ENCODE results near the gene SH3RF3.

SH3RF3 gene

DNA sequence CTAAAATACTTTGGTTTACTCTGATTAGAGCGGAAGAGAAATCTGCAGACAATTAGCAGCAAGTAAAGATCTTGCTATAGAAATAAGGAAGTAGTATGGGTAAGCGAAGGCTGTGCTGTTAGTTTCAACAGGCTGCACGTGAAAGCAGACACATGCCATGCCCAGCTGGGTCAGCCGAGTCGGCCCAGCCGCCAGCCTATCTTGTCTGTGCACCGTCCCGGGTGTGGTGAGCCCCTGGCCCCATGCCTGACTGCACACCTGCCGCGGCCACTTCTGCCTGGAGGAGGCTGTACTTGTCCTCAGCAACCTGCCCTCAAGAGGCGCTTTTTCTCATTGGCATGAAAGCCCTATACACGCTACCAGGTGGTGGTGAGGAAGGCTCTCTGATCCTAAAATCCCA, 299.3 kb downstream of the SH3RF3 start:
- DNase-seq: no peak

GRCh38 chr2:109428841-109429566, 300.0 kb downstream of the SH3RF3 start:
- DNase-seq: no peak

DNA sequence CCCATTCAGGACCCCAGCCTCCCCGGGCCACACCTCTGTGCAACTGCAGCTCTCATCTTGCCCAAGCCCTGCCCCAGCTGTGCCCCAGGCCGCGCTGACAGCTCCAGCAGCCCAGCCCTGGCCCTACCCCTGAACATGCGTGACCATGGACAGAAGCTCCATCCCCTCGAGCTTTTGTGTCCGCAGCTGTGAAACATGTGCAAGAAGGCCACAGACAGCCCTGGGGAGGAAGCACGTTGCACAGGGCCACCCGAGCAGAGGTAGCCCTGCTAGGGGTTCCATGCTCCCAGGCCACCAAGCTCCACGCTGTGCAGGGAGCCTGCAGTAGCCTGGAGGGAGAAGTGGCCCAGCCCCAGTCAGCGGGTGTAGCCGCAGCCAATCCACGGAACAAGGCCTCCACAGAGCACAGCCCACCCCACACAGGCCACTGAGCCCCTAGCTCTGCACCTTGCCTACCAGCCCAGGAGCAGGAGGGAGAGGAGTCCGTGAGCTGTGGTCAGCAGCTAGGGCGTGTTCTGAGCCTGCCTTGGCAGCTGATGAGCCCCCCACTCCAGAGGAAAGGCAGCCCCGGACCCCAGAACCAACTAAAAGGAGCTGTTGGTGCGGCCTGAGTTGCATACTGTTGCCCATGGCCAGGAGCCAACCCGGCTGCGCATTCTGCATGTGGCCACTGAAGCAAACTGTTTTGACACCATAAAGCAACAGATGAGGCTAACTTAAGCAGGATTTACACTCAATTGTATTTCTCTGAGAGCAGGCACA, 300.7 kb downstream of the SH3RF3 start:
- no peak for DNase-seq

- DNase-seq: no peak
These were observed 301.3 kb downstream of the SH3RF3 start for GRCh38 chr2:109430329-109430636.

GRCh38 chr2:109432421-109432820, 303.4 kb downstream of the SH3RF3 start:
- no peak for DNase-seq

DNA sequence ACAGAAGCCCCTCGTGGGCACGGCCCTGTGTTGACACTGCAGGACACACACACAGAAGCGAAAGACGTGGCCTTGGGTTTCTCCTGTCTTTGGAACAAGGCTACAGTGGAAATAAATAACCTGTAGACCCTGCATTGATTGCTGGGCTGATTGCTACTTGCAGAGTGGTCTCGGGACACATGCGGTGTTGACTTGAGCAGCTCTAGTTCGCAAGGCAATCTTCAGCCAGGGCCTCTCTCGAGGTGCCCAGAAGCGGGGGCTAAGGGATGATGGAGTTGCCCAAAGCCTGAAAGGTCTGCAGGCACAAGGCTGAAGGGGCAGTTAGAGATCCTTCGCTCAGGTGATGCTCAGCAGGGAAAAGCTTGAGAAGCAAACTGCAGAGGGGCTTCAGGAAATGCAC, 304.5 kb downstream of the SH3RF3 start:
- no peak for DNase-seq

- no peak for DNase-seq
These were observed 304.9 kb downstream of the SH3RF3 start for GRCh38 chr2:109433926-109434325.

GRCh38 chr2:109434351-109434750, 305.3 kb downstream of the SH3RF3 start:
- no peak for DNase-seq

- no peak for DNase-seq
These were observed 306.2 kb downstream of the SH3RF3 start for GRCh38 chr2:109435066-109435690.

DNA sequence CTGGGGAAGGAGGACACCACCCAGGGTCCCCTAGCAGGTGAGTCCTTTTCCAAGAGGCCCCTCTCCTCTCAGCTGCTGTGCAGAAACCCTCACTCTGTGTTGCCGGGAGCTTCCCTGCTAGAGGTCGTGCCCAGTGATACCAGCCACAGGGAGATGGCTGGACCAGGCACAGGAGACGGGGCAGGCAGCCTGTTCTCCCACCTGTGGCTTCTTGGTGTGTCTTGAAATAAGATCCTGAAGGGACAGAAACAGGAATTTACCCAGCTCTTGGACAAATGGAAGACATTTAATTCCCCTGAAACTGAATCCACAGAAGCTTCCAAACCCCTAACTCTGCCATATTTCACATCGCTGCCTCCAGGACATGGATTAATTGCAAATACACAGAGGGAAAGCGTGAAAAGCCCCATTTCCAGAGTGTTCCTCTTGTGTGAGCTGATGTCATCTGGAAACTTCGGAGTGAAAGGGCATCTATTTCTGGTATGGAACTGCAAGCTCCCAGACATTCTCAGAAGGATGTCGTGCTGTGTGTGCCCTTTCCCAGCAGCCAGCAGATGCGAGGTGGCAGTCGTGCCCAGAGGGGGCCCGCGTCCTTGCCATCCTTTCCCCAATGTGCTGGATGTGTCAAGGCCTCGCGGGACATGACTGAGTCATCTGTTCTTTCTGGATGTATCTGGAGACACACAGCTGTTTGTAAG, 307.0 kb downstream of the SH3RF3 start:
- no peak for DNase-seq

DNA sequence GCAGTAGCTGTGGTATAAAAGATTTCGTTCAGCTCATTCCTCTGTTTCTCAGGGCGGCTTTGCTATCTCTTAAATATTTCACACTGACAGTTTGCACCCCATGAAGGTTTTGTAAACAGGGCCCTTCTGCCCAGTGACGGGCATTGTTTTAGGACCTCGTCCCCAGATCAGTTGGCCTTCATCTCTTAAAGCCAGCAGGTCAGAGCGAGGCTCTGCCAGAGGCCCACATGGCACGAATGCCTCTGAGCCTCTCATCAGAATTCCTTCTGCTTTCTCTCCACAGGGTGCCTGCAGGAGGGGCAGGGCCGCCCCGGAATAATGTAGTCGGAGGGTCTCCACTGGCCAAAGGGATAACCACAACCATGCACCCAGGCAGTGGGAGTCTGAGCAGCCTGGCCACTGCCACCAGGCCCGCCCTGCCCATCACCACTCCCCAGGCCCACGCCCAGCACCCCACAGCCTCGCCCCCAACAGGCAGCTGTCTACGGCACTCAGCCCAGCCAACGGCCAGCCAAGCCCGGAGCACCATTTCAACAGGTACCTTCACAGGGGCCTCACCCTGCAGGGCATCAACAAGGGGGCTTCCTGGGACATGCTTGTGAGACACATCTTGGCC, 307.7 kb downstream of the SH3RF3 start:
- DNase-seq: no peak

DNA sequence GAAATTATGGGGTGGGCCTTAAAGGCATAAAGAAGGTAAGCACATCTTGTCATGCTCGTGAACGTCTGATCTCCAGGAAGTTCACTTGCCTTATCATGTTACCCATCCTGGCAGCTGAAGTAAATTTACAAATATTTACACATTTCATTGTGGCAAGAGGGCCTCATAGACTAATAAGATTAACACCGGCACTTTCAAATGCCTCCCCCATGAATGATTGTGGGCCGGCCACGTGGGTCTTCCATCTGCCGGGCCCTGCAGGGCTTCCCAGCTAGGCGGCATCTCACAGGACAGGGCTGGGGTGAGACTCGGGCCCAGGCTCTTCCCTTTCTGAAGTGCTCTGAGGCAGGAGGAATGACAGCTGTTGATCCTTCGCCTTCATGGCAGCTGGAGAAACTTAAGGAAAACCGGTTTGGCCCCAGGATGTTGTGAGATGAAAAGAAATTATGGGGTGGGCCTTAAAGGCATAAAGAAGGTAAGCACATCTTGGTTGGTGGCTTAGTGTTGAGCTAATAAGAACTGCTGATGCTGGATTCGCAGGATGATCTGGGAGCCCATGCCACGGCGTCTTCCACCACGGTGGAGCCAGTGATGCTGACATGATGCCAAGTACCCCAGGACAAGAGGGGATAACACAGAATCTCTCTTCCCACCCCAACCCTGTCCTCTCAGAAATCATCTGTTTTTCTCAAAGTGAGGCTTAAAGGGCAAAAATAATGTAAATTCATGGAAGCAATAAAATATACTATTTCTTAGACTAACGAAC, 308.5 kb downstream of the SH3RF3 start:
- no peak for DNase-seq

- DNase-seq: no peak
These were observed 309.1 kb downstream of the SH3RF3 start for GRCh38 chr2:109438146-109438545.

GRCh38 chr2:109438773-109439389, 309.9 kb downstream of the SH3RF3 start:
- DNase-seq: no peak

DNA sequence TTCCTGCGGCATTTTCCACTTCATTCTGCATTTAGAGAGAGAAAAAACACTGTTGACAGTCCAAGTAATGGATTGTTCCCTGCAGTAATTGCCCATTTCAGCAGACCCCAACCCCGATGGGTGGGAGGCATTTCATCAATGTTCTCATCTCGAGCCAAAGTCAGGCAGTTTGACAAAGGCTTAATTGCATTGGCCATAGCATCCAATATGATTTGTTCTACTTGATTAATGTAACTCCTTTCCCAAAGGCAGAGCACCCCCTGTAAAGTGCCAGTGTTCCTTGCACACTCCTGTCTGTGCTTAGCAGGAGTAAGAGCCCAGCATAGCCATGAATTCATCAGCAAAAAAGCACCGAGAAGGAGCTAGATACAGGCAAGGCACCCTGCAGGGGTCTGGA, 310.4 kb downstream of the SH3RF3 start:
- no peak for DNase-seq

GRCh38 chr2:109439986-109440385, 311.0 kb downstream of the SH3RF3 start:
- DNase-seq: no peak

- no peak for DNase-seq
These were observed 311.6 kb downstream of the SH3RF3 start for GRCh38 chr2:109440499-109441156.

DNA sequence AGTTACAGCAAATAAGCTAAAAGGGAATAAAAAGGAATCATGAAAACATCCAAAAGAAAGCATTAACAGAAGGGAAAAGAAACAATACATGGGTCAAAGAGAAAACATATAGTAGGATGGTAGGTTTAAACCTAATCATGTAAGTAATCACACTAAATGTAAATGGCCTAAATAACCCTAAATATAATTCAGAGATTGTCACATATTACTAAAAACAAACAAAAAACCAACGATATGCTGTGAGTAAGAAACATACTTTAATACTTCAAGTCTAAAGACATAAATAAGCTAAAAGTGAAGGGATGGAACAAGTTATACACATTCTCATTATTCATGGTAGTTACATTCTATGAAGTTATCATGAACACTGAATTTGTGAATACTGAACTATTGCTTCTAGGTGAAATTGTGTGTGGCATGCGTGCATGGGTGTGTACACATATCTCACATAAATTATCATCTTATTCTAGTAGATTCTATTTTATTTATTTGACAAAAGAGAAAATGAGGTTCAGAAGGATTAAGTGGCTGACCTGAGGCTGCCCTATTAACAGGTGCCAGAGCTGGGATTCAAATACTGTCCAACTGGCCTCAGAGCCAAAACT, 313.8 kb downstream of the SH3RF3 start:
- DNase-seq: no peak

DNA sequence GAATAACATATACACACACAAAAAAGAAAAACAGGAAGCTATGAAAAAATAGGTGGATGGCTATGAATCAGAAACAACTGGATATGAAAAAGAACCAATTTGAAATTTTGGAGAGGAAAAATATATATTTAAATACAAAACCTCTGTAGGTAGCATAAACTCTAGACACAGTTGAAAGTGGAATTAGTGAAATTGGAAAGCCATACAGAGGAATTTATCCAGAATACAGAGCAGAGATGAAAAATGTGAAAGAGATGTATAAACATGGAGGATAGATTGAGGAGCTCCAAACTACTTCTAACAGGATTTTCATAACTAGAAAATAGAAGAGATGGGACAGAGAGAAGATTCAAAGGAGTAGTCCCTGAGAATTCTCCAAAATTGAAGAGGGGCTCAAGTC, 315.9 kb downstream of the SH3RF3 start:
- DNase-seq: no peak

DNA sequence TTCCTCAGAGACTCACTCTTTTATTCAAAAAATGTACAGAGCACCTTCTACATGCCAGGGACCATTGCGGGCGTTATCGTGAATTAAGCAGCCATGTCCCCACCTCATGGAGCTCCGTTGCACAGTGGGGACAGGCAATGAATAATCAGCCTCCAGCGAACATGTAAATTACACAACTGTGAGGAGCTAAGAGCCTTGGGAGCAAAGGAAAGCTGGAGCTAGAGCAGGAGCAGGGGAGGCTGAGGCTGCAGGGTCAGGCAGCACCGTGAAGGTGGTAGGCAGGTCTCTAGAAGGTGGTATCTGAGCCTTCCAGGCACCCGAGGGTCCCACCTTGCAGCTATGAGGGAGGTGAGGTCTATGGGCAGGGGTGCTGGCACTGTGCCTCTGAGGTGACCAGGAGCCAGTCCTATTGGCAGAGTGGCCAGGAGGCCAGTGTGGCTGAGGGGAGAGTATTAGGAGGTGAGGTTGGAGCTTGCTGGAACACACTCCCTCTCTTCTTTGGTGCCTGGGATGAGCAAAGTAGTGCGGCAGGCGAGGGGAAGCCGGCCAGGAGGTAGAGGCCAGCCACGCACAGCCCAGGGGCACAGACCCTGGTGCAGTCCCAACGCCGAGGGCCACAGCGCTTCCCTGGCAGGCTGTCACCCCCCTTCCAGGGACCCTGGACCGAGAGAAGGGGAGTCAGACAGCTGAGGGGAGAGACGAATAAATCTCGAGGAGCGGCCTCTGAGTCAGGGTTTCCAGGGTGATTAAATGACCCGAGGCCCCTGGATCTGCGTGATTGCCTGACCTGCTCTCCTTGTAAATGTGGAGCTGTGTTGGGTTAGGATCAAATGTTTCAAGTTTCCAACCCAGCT, 317.5 kb downstream of the SH3RF3 start:
- DNase-seq: no peak
